Erythroblast (primary cell): ENCODE data around the gene POLR2B.

ENCODE experiments used
- GATA1 ChIP-seq: IDR thresholded peaks from 2 replicates; pipeline ENCODE4 v1.6.1; 2011; ENCODE audit warnings: low read depth, mild to moderate bottlenecking, control low read depth, low read length, moderate library complexity
- POLR2A ChIP-seq: IDR thresholded peaks from 2 replicates; pipeline ENCODE4 v1.6.1; 2011; ENCODE audit warnings: mild to moderate bottlenecking, low read length

- TF ChIP-seq POLR2A = no peak
- no peak for TF ChIP-seq GATA1
Measured at GRCh38 chr4:56941403-56941802, 37.3 kb upstream of the POLR2B start.
